Measurements from ENCODE around the gene CD79B. TPM values are rescaled to one million over a fixed set of nuclear protein-coding genes. Genes with fewer than 3 reads are reported as not detected.
A peak's percentile ranks its signal among the peaks of the same experiment; 100 is the strongest.
"Not testable (repeated sequence)": the region's sequence is repeated elsewhere in the genome, so short reads cannot be mapped to it uniquely, and the experiment has no call there.

CD79B gene
- polyA plus RNA-seq, 4 donors: 2.1 to 3.2 (median 2.3) TPM

GRCh38 chr17:63934183-63935112 lies 2.3 kb upstream of the CD79B start:
- no peak for DNase-seq (ENCODE audit: low read depth in 4 of 4, low spot score in 3 of 4)

- no peak for DNase-seq (ENCODE audit: low read depth in 4 of 4, low spot score in 3 of 4)
Measured at GRCh38 chr17:63933598-63933997, 1.5 kb upstream of the CD79B start.

- DNase-seq (ENCODE audit: low read depth in 4 of 4, low spot score in 3 of 4): no peak
Measured at GRCh38 chr17:63932721-63933120, 590 bp upstream of the CD79B start.

GRCh38 chr17:63930951-63931575 lies 1.1 kb downstream of the CD79B start:
- DNase-seq (ENCODE audit: low read depth in 4 of 4, low spot score in 3 of 4): no peak

- DNase-seq (ENCODE audit: low read depth in 4 of 4, low spot score in 3 of 4): no peak
Measured at GRCh38 chr17:63929860-63930766, 2.0 kb downstream of the CD79B start.

- DNase-seq (ENCODE audit: low read depth in 4 of 4, low spot score in 3 of 4): no peak
Measured at GRCh38 chr17:63928966-63929695, 3.0 kb downstream of the CD79B start.

- no peak for DNase-seq (ENCODE audit: low read depth in 4 of 4, low spot score in 3 of 4)
Measured at GRCh38 chr17:63928172-63928666, 3.9 kb downstream of the CD79B start.

- DNase-seq (ENCODE audit: low read depth in 4 of 4, low spot score in 3 of 4): no peak
Measured at GRCh38 chr17:63927464-63928171, 4.5 kb downstream of the CD79B start.

- no peak for DNase-seq (ENCODE audit: low read depth in 4 of 4, low spot score in 3 of 4)
Measured at GRCh38 chr17:63926164-63926563, 6.0 kb downstream of the CD79B start.

GRCh38 chr17:63925615-63926014 lies 6.5 kb downstream of the CD79B start:
- no peak for DNase-seq (ENCODE audit: low read depth in 4 of 4, low spot score in 3 of 4)

GRCh38 chr17:63922402-63922801 lies 9.7 kb downstream of the CD79B start:
- not testable (repeated sequence) for DNase-seq (ENCODE audit: low read depth in 4 of 4, low spot score in 3 of 4)

GRCh38 chr17:63920779-63921178 lies 11.4 kb downstream of the CD79B start:
- DNase-seq (ENCODE audit: low read depth in 4 of 4, low spot score in 3 of 4): not testable (repeated sequence)

GRCh38 chr17:63920050-63920449 lies 12.1 kb downstream of the CD79B start:
- DNase-seq (ENCODE audit: low read depth in 4 of 4, low spot score in 3 of 4): not testable (repeated sequence)

- DNase-seq (ENCODE audit: low read depth in 4 of 4, low spot score in 3 of 4): peak in 3 of 4 donors; percentile 30 to 42 (median 33)
Measured at GRCh38 chr17:63919311-63919723, 12.8 kb downstream of the CD79B start.

- not testable (repeated sequence) for DNase-seq (ENCODE audit: low read depth in 4 of 4, low spot score in 3 of 4)
Measured at GRCh38 chr17:63918789-63919305, 13.3 kb downstream of the CD79B start, which contains the start of gene GH1. GH1 (minus strand) TSS chr17:63918839; CDS start chr17:63918776, 63 bp downstream.

- no peak for DNase-seq (ENCODE audit: low read depth in 4 of 4, low spot score in 3 of 4)
Measured at GRCh38 chr17:63918305-63918704, 13.8 kb downstream of the CD79B start.

GRCh38 chr17:63917646-63918045 lies 14.5 kb downstream of the CD79B start:
- DNase-seq (ENCODE audit: low read depth in 4 of 4, low spot score in 3 of 4): no peak

GRCh38 chr17:63917206-63917605 lies 14.9 kb downstream of the CD79B start:
- not testable (repeated sequence) for DNase-seq (ENCODE audit: low read depth in 4 of 4, low spot score in 3 of 4)

Measured in right renal pelvis (tissue), 4 donors.